Posterior cingulate gyrus (tissue), 11 donors: Measurements from ENCODE around the gene UNC45A.
"Not testable (repeated sequence)": the region's sequence is repeated elsewhere in the genome, so short reads cannot be mapped to it uniquely, and the experiment has no call there.

Source experiments
- DNase-seq, 10 donors: peaks; one replicate each; pipeline versions ENCODE4 v3.0.0 to v3.0.0-alpha.2; 2020 to 2021; ENCODE audit warnings: mixed read lengths in 3 of 10
- intact Hi-C: fragments of 100-400 bp; cut with DNase I; formaldehyde crosslinking; loops from one replicate; pipeline ENCODE4 v1.15.1; 2023

Gene UNC45A

GRCh38 chr15:90915216-90915807 lies 19.8 kb upstream of the UNC45A start:
- intact Hi-C loops, result no loop called here
- peak in 1 of 10 donors; percentile 20 for DNase-seq

- peak in 1 of 10 donors; percentile 82 for DNase-seq
- intact Hi-C loops, result no loop called here
These were observed 19.2 kb upstream of the UNC45A start for GRCh38 chr15:90915808-90916440.

GRCh38 chr15:90916461-90916860 lies 18.6 kb upstream of the UNC45A start:
- peak in 1 of 10 donors; percentile 70 for DNase-seq
- intact Hi-C loops, result no loop called here

GRCh38 chr15:90917569-90917968 lies 17.5 kb upstream of the UNC45A start:
- intact Hi-C loops, result no loop called here
- DNase-seq, result peak in 2 of 10 donors; percentile 18 to 75

GRCh38 chr15:90918034-90918788 lies 16.9 kb upstream of the UNC45A start:
- intact Hi-C loops, result no loop called here
- peak in 2 of 10 donors; percentile 5 to 72 for DNase-seq

- no peak for DNase-seq
- intact Hi-C loops, result no loop called here
These were observed 16.2 kb upstream of the UNC45A start for GRCh38 chr15:90918835-90919234.

- no peak for DNase-seq
- intact Hi-C loops, result no loop called here
These were observed 13.2 kb upstream of the UNC45A start for GRCh38 chr15:90921887-90922286.

GRCh38 chr15:90922712-90923322 lies 12.3 kb upstream of the UNC45A start:
- peak in 1 of 10 donors; percentile 43 for DNase-seq
- intact Hi-C loops, result not testable (repeated sequence)

- no peak for DNase-seq
- intact Hi-C loops, result no loop called here
These were observed 10.7 kb upstream of the UNC45A start for GRCh38 chr15:90924375-90924774.

- intact Hi-C loops, result not testable (repeated sequence)
- peak in 1 of 10 donors; percentile 12 for DNase-seq
These were observed 8.3 kb upstream of the UNC45A start for GRCh38 chr15:90926766-90927165.

- intact Hi-C loops, DNase-seq: not testable (repeated sequence)
These were observed 7.0 kb upstream of the UNC45A start for GRCh38 chr15:90928106-90928505.

- DNase-seq, result peak in 1 of 10 donors; percentile 16
- intact Hi-C loops, result loop anchor here (2.0 kb wide), 1 partner anchor 27 kb away; the partner anchor contains the start of gene MAN2A2
These were observed 5.7 kb upstream of the UNC45A start for GRCh38 chr15:90929246-90930019.

- peak in 1 of 10 donors; percentile 49 for DNase-seq
- intact Hi-C loops, result loop anchor here (2.0 kb wide), 1 partner anchor 28 kb away; the partner anchor contains the start of gene MAN2A2
These were observed 4.1 kb upstream of the UNC45A start for GRCh38 chr15:90930861-90931574.

GRCh38 chr15:90931575-90931827 lies 3.6 kb upstream of the UNC45A start:
- no peak for DNase-seq
- intact Hi-C loops, result loop anchor here (2.0 kb wide), 1 partner anchor 29 kb away; the partner anchor contains the start of gene MAN2A2

- peak; percentile 78 to 98 (median 92) for DNase-seq
- intact Hi-C loops, result loop anchor here (2.0 kb wide), 1 partner anchor 29 kb away; the partner anchor contains the start of gene MAN2A2
These were observed 3.0 kb upstream of the UNC45A start, which contains the start of gene HDDC3 for GRCh38 chr15:90931828-90932659. HDDC3 (minus strand) TSS chr15:90932549; CDS start chr15:90932540, 9 bp downstream.

GRCh38 chr15:90932660-90932991 lies 2.5 kb upstream of the UNC45A start:
- intact Hi-C loops, result no loop called here

GRCh38 chr15:90933301-90933700 lies 1.8 kb upstream of the UNC45A start:
- peak in 1 of 10 donors; percentile 4 for DNase-seq

More at GRCh38 chr15:90932660-90932991, 2.5 kb upstream of the UNC45A start:
- no peak for DNase-seq

GRCh38 chr15:90934256-90934948 lies 683 bp upstream of the UNC45A start:
- DNase-seq, result peak; percentile 72 to 97 (median 89)
- intact Hi-C loops, result loop anchor here (2.0 kb wide), 1 partner anchor 286 kb away; no protein-coding TSS in a partner anchor

More at GRCh38 chr15:90933301-90933700, 1.8 kb upstream of the UNC45A start:
- intact Hi-C loops, result no loop called here
